Left ventricle myocardium superior (tissue), 1 donor: ENCODE measurements around the gene GHITM. TPM values are rescaled to one million over a fixed set of nuclear protein-coding genes. Genes with fewer than 3 reads are reported as not detected.
A peak's percentile ranks its signal among the peaks of the same experiment; 100 is the strongest.
"Not testable (repeated sequence)": the region's sequence is repeated elsewhere in the genome, so short reads cannot be mapped to it uniquely, and the experiment has no call there.

ENCODE experiments used
- ATAC-seq: fragments of 200-7000 bp; cut with Tn5 transposase; one replicate; pipeline ENCODE4 v1.9.1; 2020; ENCODE audit warnings: mild to moderate bottlenecking, moderate library complexity
- DNase-seq: peaks from one replicate; pipeline ENCODE4 v3.0.0-alpha.2; 2020
- intact Hi-C: fragments of 100-400 bp; cut with micrococcal nuclease; formaldehyde crosslinking; loops from one replicate; pipeline ENCODE4 v1.11.0; 2022
- total RNA-seq: library from RNA; stranded (reverse); fragmentation: NEBNext Ultra II Directional; extraction: Animal tissue kit (Norgen Biotek cat#: 25700); gene quantifications from one replicate; pipeline ENCODE4 v1.2.1, GENCODE V29; 2021
- donor health status: DM: no; HTN: yes; CAD: no; lungs with severe emphysema.

Gene GHITM
- total RNA-seq, 1 donor from 2014 or later, result 425 TPM

GRCh38 chr10:84171700-84172466, 32.6 kb downstream of the GHITM start:
- intact Hi-C loops, result not testable (repeated sequence)

GRCh38 chr10:84172467-84173356, 33.4 kb downstream of the GHITM start:
- ATAC-seq (no peak), DNase-seq (no peak)
- intact Hi-C loops, result no loop called here

More at GRCh38 chr10:84171700-84172466, 32.6 kb downstream of the GHITM start:
- ATAC-seq, DNase-seq: not testable (repeated sequence)

- DNase-seq (no peak), ATAC-seq (no peak)
- intact Hi-C loops, result no loop called here
These were observed 34.2 kb downstream of the GHITM start, which contains the start of gene GPR15LG for GRCh38 chr10:84173501-84173929. TSS of gene GPR15LG (plus strand) at chr10:84173801. CDS start at chr10:84173852, 51 bp downstream.

GRCh38 chr10:84175436-84175835, 36.1 kb downstream of the GHITM start:
- ATAC-seq (no peak), DNase-seq (no peak)
- intact Hi-C loops, result no loop called here

- no peak for ATAC-seq
- DNase-seq, result no peak
- intact Hi-C loops, result no loop called here
These were observed 37.0 kb downstream of the GHITM start for GRCh38 chr10:84176351-84176750.

GRCh38 chr10:84176836-84177474, 37.6 kb downstream of the GHITM start:
- DNase-seq (no peak), ATAC-seq (no peak)
- intact Hi-C loops, result no loop called here

- ATAC-seq (peak; percentile 95), DNase-seq (peak; percentile 65)
- intact Hi-C loops, result no loop called here
These were observed 38.3 kb downstream of the GHITM start for GRCh38 chr10:84177541-84178141.

- DNase-seq (no peak), ATAC-seq (no peak)
These were observed 38.9 kb downstream of the GHITM start for GRCh38 chr10:84178160-84178609.

GRCh38 chr10:84179059-84179710, 39.9 kb downstream of the GHITM start:
- intact Hi-C loops, result no loop called here
- peak; percentile 40 for ATAC-seq
- DNase-seq, result no peak

More at GRCh38 chr10:84178160-84178609, 38.9 kb downstream of the GHITM start:
- intact Hi-C loops, result no loop called here

- intact Hi-C loops, DNase-seq, ATAC-seq: not testable (repeated sequence)
These were observed 41.1 kb downstream of the GHITM start for GRCh38 chr10:84180386-84180785.

GRCh38 chr10:84181631-84182030, 42.3 kb downstream of the GHITM start:
- intact Hi-C loops, result no loop called here
- no peak for ATAC-seq
- DNase-seq, result no peak

- no peak for DNase-seq
- intact Hi-C loops, result no loop called here
- ATAC-seq, result no peak
These were observed 45.2 kb downstream of the GHITM start for GRCh38 chr10:84184517-84184916.

- intact Hi-C loops, result no loop called here
- ATAC-seq (no peak), DNase-seq (no peak)
These were observed 46.3 kb downstream of the GHITM start for GRCh38 chr10:84185526-84186175.

- DNase-seq (no peak), ATAC-seq (no peak)
- intact Hi-C loops, result no loop called here
These were observed 49.5 kb downstream of the GHITM start for GRCh38 chr10:84188815-84189214.

- intact Hi-C loops, result no loop called here
- no peak for ATAC-seq
These were observed 51.3 kb downstream of the GHITM start for GRCh38 chr10:84190621-84191020.

GRCh38 chr10:84191106-84191505, 51.8 kb downstream of the GHITM start:
- no peak for ATAC-seq
- no peak for DNase-seq
- intact Hi-C loops, result no loop called here

More at GRCh38 chr10:84190621-84191020, 51.3 kb downstream of the GHITM start:
- DNase-seq, result no peak

GRCh38 chr10:84193327-84193726, 54.0 kb downstream of the GHITM start:
- DNase-seq, result no peak
- ATAC-seq, result no peak
- intact Hi-C loops, result no loop called here

GRCh38 chr10:84193846-84194423, 54.6 kb downstream of the GHITM start:
- DNase-seq (no peak), ATAC-seq (no peak)
- intact Hi-C loops, result no loop called here
